HG02885 (cell line): ENCODE measurements around the gene KRTAP12-2.

Experiments
- ATAC-seq: cut with Tn5 transposase; IDR thresholded peaks from one replicate; pipeline ENCODE4 v1.9.1; 2021; ENCODE audit warnings: mild to moderate bottlenecking; ENCODE audit not compliant: unreplicated experiment, poor library complexity

KRTAP12-2 gene, protein sequence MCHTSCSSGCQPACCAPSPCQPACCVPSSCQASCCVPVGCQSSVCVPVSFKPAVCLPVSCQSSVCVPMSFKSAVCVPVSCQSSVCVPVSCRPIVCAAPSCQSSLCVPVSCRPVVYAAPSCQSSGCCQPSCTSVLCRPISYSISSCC

DNA sequence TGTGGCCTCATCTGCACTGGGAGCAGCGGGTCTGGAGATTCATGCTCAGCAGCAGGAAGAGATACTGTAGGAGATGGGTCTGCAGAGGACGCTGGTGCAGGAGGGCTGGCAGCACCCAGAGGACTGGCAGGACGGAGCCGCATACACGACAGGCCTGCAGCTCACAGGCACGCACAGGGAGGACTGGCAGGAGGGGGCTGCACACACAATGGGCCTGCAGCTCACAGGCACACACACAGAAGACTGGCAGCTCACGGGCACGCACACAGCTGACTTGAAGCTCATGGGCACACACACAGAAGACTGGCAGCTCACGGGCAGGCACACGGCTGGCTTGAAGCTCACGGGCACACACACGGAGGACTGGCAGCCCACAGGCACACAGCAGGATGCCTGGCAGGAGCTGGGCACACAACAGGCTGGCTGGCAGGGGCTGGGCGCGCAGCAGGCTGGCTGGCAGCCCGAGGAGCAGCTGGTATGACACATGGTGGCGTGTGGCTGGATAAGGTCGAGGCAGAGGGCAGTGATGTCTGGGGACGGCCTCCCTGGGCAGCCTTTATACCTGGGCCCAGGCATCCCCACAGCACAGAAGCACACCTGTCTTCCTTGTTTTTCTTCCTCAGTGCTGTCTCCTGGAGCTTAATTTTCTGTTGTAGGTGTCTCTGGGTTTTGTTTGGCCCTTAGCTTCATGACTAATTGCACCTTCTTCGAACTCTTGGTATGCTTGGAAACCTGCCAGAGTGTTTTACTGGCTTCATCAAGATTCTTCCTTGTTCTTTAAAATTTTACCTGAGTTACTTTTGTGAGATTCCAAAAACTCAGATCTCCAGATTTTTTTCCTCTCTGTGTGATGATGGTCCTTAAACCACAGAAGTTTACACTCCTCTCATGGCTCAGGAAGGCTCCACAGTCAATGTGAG is at the start of gene KRTAP12-2:
KRTAP12-2 (minus strand) TSS at position 527 of the 920 bp plus-strand sequence; CDS start at position 486, 41 bp downstream.
- no peak for ATAC-seq

DNA sequence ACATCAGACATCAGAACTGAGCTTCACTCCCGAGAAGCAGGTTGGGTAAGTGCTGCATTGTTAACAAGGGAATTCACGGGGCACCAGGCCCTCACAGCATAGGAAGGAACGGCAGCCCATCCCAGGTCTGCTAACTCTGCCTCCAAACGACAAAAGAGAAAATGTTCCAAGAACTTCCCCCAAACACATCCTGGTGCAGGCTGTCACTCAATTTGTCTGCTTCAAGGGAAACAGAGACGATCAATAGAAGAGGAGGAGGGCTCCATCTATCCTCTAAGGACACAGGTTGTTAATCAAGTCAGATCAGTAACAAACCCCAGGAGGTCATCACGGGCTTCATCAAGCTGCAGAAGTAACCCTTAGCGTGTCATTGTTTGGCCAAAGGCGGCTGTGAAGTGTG is 48.2 kb upstream of the KRTAP12-2 start:
- no peak for ATAC-seq

DNA sequence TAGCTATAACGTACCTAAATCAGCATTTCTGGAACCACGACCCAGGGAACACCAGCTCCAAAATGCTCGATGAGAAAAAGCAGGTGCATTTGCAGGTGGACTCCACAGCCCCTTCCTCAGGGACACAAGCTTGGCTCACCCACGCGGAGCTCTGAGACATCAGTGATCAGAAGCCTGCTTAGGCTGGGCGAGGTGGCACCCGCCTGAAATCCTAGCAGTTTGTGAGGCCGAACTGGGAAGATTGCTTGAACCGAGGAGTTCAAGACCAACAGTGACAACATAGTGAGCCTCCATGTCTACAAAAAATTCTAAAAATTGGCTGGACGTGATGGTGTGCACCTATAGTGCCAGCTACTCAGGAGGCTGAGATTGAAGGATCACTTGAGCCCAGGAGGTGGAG is 47.1 kb upstream of the KRTAP12-2 start:
- ATAC-seq = no peak

DNA sequence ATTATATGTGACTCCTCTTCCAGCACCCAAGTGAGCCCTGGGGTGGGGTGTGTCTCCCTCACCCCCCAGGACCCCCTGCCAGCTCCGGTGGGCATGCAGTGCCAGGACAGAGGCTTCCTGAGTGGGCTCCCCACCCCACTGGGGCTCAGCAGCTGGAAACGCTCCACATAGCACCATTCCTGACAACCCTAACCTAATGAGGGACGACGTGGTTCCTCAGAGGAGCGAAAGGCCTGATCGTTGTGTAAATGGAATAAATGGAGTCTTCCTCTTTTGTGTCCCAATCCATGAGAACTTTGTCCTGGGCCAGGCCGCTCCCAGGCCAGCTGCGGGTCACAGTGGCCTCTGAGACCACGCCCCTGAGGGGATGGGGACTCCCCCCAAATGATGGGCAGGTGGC is 46.4 kb upstream of the KRTAP12-2 start:
- ATAC-seq = no peak

DNA sequence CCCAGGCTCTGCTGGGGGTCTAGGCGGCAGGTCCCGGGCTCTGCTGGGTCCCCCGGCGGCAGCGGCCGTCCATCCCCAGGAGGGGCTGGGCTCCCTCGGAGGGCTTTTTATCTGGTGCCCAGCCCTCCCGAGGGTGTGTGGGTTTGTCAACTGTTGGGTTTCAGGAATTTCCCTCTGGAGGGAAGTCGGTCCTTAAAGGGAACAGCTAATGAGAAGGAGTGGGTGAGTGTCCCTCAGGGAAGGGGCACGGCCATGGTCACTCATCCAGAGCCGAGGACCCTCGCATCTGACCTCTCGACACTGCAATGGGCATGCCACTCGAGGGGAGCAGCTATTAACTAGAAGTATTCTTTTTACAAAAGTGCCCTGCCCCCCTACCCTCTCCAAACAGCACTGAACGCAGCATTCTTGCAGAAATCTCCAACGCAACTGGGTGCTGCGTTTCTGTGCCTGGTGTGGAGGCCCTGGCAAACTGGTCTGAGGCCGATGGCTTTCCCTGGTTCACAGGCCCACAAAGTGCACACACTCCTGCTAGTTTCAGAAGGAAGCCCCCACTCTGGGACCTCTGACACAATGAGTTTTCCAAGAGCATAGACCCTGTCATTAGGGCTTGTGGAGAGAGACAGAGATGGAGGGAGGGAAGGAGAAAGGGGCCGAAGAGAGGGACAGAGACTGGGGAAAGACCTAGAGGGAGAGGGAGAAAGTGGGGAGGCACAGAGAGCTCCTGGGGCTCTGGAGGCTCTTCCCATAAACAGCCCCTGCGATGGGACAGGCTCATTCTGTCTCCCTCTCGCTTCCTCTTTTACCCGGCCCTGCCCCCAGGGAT is 45.7 kb upstream of the KRTAP12-2 start:
- no peak for ATAC-seq

DNA sequence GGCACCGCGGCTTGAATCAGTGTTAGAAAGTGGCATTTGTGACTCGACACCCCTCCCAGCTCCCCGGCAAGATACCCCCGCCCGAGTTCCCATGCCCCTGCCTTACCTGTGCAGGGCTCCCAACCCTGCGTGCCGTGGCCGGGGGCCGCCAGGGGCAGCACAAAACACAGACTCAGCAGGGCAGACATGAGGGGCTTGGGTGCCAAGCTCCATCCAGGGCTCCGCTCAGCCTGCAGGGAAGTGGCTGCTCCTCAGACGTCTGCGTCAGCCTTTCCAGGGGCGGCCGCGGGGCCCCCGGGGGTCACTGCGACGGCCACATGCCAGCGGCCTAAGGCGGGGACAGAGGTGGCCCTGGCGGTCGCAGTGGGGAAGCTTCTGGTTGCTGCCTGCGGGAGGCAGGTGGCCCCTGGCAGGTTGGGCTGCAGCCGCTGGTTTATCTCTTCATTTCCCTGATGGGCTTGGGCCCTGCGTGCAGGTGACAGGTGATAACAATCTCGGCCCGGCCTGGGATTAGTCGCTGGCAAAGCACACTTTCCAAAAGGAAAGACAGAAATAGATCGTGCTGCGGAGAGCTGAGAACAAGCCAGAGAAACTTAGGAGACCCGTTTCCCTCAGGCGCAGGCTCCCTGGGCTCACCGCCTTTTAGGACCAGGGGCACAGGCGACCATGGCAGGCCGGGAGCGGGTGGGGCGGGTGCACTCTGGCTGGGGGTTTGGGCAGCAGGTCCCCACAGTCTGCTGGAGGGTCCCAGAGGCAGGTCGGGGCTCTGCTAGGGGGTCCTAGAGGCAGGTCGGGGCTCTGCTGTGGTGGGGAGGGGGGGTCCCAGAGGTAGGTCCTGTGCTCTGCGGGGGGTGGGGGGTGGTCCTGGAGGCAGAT is 44.8 kb upstream of the KRTAP12-2 start, which contains the start of gene TSPEAR:
TSPEAR (minus strand) TSS at position 246 of the 876 bp plus-strand sequence; CDS start at position 188, 58 bp downstream.
- ATAC-seq = no peak

DNA sequence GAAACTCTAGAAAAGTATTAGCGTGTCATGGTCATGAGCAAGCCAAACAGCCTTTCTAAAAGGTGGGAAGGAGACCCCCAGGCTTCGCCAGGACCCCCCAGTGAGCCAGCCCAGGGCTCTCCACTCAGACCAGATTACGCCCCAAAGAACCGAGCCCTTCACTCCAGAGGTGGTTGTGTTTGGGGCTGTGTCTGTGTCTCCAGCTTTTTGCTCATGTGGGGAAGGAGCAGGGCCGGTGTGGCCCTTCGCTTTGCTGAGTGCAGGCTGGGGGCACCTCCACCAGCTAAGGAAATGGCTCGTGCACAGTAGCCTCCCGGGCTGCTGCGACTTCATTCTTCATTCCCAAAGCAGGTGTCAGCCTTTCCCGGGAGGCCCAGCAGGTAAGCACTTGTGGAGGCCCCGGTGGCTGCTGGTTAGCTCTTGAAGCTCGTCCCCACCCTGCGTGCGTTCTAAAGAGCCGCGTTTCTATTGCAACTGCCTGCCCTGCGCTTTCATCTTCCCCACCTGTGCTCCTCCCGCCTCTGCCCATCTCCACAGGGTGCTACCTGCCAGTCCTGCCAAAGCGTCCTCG is 44.1 kb upstream of the KRTAP12-2 start:
- ATAC-seq = no peak

DNA sequence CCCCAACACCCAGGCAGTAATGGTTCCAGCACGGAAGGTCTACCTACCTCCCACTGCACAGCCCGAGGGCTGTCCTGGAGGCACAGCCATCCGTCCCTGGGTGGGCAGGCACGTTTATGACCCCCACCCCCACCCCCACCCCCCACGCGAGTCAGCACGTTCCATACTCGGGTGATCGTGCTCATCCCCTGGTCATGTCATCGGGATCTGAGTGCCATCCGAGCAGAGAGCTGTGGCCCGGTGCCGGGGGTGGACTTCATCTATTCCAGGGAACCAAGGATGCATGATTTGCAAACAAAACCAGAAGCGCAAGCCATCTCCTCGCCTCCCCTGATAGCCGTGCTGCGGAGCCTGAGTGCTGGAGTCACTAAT is 43.6 kb upstream of the KRTAP12-2 start:
- no peak for ATAC-seq

DNA sequence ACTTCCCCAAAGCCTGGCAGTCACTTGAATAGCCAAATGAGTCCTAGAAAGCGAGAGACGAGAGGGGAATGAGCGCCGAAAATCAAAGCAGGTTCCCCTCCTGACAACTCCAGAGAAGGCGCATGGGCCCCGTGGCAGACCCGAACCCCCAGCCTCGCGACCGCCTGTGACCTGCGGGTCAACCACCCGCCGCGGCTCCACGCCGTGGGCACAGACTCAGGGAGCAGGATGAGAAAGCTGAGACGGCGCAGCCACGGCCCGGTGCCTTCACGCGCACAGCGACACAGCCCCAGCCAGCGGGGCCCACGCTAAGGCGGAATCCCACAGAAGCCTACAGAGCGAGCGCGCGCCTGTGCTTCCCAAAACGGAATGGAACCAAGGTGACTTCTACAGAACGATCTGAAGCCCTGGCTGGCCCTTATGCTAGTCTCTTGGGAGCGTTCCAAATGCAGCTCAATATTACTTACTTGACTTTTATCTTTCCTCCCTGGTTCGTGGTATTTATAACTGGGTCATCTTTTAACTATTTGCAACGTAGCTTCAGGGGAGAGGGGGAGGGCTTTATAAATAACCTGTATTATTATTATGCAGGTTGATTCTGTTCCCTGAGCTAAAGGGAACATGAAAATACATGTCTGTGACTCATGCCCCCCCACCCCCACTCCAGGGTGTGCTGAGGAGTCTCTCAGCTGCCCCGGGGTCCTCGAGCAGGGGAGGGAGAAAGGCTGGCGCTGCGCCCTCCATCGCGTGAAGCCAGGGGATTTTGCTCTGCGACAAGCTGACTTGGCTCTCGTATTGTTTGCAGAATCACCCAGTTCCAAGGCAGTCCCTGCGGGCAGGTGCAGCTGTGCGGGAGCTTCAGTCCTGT is 42.9 kb upstream of the KRTAP12-2 start:
- ATAC-seq = no peak

DNA sequence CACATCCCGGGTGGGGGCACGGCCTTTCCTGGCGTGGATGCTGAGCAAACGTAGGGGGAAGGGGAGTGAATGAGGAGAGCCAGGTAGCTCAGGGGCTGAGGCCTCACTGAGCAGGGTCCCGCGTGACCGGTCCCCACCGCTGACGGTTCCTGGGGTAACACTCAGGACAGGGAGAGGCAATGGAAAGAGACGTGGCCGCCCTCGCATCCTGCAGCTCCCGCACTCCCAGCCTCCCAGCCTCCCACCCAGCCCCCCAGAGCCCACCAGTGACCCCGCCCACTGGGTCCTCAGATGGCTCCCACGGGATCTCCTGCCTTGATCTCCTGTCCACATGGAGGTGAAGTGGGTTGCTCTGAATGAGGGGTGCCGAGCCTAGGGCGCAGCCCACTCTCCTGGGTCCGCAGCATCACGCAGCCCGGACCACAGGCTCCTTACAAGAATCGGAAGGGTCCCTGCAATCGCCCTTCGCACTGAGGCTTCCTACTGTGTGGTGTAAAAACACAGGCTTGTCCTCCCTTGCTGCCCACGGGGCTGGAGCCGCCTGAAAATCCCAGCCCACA is 42.2 kb upstream of the KRTAP12-2 start:
- ATAC-seq = no peak

DNA sequence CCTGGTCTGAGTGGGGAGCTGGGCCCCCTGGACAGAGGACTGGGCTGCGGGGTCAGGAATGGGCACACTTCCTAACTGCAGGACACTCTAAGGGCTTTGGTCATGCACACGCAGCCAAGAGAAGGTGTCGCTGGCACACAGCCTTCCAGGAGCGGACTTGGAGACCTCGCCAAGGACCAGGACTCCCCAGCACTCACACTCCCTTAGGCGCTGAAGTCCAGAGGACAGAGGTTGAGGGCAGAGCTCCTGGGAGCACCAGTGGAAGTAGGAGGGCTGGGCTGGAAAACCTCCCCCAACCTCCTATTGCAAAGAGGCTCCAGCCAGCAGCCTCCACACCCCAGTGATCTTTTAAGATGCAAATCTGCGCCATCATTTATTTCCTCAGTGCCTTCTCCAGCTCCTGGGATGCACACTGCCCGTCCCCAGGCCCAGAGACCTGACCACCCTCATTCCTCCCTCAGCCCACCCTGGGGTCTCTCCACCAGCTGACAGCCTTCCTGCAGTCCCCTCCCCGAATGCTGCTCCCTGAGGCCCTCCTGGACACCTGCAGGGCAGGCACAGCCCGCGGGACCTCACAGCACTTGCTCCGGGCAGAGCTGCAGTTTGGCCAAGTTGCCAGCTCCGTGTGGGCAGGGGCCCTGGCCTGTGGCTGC is 41.6 kb upstream of the KRTAP12-2 start:
- ATAC-seq = no peak

DNA sequence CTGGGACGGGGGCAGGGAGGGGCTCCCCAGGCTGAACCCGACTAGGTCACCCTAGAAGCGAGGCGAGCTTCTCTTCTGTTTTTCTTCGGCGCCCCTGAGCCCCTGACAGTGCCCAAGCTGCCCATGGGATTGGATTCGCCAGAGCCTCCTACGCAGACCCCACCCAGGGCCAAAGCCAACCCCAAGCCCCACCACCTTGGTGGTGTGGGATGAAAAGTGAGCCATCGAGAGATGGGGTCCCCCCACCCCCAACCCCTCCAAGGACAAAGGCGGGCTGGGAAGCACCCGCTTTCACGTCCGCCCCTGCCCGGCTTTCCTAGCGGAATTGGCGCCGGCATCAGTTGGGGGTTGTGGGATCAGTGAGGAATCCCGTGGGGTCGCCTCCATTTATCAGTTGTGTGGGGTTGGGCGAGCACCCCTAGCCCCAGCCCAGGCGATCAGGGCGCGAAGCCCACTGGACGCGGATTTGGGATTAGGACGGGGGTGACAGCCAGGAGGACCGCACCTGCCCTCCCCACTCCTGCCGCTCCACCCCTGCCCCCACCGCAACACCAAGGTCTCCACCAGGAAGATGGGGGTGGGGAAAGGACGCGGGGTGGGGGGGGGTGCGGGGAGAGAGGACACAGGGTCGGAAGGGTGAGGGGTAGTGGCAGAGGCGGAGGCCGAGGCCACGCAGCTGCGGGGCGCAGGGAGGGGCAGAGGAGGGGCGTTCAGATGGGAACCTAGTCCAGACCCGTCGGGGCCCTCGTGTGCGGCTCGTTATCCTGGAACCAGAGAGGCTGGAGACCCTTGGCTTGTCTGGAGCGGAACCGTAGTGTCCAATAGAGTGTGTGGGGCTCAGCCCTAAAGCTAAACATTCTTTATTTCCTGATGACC is 40.2 kb upstream of the KRTAP12-2 start:
- no peak for ATAC-seq

DNA sequence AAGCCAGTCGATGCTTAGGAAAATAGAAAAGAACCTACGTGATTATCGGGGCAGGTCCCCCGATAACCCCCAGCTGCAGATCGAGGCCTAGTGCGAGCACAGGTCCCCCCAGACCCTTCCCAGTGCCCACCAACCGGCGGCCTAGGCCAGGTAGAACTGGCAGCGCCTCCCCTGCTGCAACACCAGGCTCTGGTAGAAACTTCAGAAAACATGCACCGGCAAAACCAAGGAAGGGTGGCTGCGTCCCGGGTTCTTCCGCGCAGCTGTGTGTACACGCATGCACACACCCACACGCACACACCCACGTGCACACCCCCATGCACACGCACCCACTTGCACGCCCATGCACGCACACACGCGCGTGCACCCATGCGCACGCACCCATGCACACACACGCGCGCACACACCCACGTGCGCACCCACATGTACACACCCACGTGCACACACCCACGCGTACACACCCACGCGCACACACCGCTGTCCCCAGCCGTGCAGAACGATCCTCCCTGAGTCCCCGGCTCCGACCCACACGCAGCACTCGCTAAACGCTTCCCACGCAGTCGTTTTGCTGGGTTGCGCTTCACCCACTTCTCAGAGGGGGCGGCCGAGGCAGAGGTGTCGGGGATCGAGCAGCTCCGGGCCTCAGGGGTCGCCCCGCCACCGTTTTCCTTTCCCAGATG is 39.4 kb upstream of the KRTAP12-2 start:
- ATAC-seq = no peak

DNA sequence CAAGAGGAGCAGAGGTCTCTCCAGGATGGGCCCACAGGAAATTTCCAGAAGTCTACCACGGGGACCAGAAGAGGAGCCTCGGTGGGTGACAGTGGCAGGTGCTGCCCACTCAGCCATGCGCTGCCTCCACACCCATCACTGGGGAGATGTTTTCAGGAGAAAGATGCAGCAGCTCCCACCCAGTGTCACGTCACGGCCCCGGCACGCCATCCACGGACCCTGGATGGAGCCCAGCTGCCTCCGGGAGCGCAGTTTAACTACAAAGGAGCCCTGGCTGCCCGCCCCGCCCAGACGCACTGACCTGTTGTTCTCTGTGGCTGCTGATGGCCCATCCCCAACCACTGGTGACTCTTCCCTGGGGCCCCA is 37.9 kb upstream of the KRTAP12-2 start:
- ATAC-seq = no peak

DNA sequence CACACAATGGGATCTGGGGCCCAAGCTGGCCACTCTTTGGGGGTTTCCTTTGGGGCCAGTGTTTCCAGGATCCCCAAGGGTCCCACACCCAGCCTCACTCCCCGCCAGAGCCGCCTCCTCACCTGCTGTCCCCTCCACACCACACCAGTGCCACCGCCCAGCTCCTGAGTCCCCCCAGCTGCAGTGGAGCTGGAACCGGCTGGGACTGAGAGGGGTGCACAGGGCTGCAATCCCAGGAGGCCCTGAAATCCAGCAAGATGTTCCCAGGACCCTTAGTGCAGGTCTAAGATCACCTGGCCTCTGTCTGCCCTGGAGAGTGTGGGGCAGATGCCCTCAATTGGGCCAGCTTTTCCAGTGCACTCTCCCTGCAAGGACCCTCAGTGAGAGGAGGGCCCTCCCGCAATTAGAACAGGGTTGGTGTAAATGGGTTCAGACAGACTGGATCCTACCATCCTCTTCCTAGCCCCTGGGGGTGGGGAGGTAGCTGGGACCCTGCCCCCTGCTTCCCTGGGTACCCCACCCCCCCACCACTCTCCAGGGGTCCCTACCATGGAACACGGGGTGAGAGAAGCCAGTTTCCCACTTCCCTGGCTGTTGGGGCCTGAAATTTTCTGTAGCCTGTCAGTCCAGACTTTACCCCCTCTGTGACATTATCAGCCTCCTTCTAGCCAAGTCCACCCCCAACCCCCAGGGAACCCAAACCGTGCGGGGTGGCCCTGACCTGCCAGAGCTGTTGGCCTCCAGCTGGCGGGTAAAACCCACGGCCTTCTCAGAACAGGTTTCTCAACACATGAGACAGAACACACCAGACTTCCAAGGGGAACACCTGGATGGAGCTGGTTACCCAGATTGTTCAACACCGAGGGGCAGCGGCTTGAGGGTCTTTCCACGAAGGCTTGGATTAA is 37.3 kb upstream of the KRTAP12-2 start:
- no peak for ATAC-seq
